Measurements from ENCODE around the gene LIN52.

LIN52 gene

GRCh38 chr14:74148705-74149104 lies 63.9 kb downstream of the LIN52 start:
- TF ChIP-seq EZH2phosphoT487 (IDR thresholded peaks at IDR 0.05; ENCODE audit: low read length) (no peak), CTCF (IDR thresholded peaks at IDR 0.05; ENCODE audit: low read length) (no peak), EZH2 (optimal IDR thresholded peaks at IDR 0.05; ENCODE audit: low read depth, low read length) (no peak)
- no peaks in the 10 kb centered on the region for H4K20me1 ChIP-seq (ENCODE audit: insufficient read depth, low read length)
- H3K79me2 ChIP-seq (ENCODE audit: low read length) = no peaks in the 10 kb centered on the region
- H3K9me3 ChIP-seq (replicated peaks; ENCODE audit: insufficient read depth, low read length) = no peaks in the 10 kb centered on the region
- H3F3A ChIP-seq (ENCODE audit: insufficient read depth, low read length) = no peaks in the 10 kb centered on the region
- H3K27me3 ChIP-seq (replicated peaks; ENCODE audit: insufficient read depth, low read length) = no peaks in the 10 kb centered on the region
- peaks cover 6% of the 10 kb centered on the region; the same call in 1 of the 2 replicates for H3K4me1 ChIP-seq (ENCODE audit: low read length)
- no peak overlapping the region for H3K9ac ChIP-seq (ENCODE audit: low read length)
- H3K9me2 ChIP-seq (replicated peaks; ENCODE audit: insufficient read depth, low read length) = no peaks in the 10 kb centered on the region
- DNase-seq = no peak
- no peak overlapping the region for H3K4me3 ChIP-seq (ENCODE audit: low read length)
- H3K4me2 ChIP-seq (ENCODE audit: low read depth, low read length) = no peak overlapping the region
- H3K36me3 ChIP-seq (replicated peaks; ENCODE audit: insufficient read depth, low read length) = no peaks in the 10 kb centered on the region
- no peak overlapping the region for H3K27ac ChIP-seq (ENCODE audit: low read length)
- H2AFZ ChIP-seq (ENCODE audit: low read length) = no peak overlapping the region

GRCh38 chr14:74155287-74155686 lies 70.5 kb downstream of the LIN52 start:
- Histone ChIP-seq H3F3A (ENCODE audit: insufficient read depth, low read length) (no peaks in the 10 kb centered on the region), H3K4me3 (ENCODE audit: low read length) (no peak overlapping the region), H3K27ac (ENCODE audit: low read length) (no peak overlapping the region), H2AFZ (ENCODE audit: low read length) (no peak overlapping the region), H4K20me1 (ENCODE audit: insufficient read depth, low read length) (no peaks in the 10 kb centered on the region), H3K36me3 (replicated peaks; ENCODE audit: insufficient read depth, low read length) (no peaks in the 10 kb centered on the region), H3K9me3 (replicated peaks; ENCODE audit: insufficient read depth, low read length) (no peaks in the 10 kb centered on the region), H3K4me1 (ENCODE audit: low read length) (no peaks in the 10 kb centered on the region), H3K79me2 (ENCODE audit: low read length) (no peaks in the 10 kb centered on the region; the same call in 1 of the 2 replicates), H3K9me2 (replicated peaks; ENCODE audit: insufficient read depth, low read length) (no peaks in the 10 kb centered on the region), H3K27me3 (replicated peaks; ENCODE audit: insufficient read depth, low read length) (no peaks in the 10 kb centered on the region), H3K9ac (ENCODE audit: low read length) (no peak overlapping the region), H3K4me2 (ENCODE audit: low read depth, low read length) (no peak overlapping the region)
- no peak for TF ChIP-seq CTCF (IDR thresholded peaks at IDR 0.05; ENCODE audit: low read length)
- no peak for TF ChIP-seq EZH2phosphoT487 (IDR thresholded peaks at IDR 0.05; ENCODE audit: low read length)
- TF ChIP-seq EZH2 (optimal IDR thresholded peaks at IDR 0.05; ENCODE audit: low read depth, low read length) = no peak
- no peak for DNase-seq

- H3K79me2 ChIP-seq (ENCODE audit: low read length) = no peaks in the 10 kb centered on the region; the same call in 1 of the 2 replicates
- no peaks in the 10 kb centered on the region for H3K36me3 ChIP-seq (replicated peaks; ENCODE audit: insufficient read depth, low read length)
- H3K9me2 ChIP-seq (replicated peaks; ENCODE audit: insufficient read depth, low read length) = no peaks in the 10 kb centered on the region
- no peaks in the 10 kb centered on the region for H3K27me3 ChIP-seq (replicated peaks; ENCODE audit: insufficient read depth, low read length)
- H3F3A ChIP-seq (ENCODE audit: insufficient read depth, low read length) = no peaks in the 10 kb centered on the region
- H3K9ac ChIP-seq (ENCODE audit: low read length) = no peak overlapping the region
- TF ChIP-seq EZH2phosphoT487 (IDR thresholded peaks at IDR 0.05; ENCODE audit: low read length) (no peak), CTCF (IDR thresholded peaks at IDR 0.05; ENCODE audit: low read length) (no peak), EZH2 (optimal IDR thresholded peaks at IDR 0.05; ENCODE audit: low read depth, low read length) (no peak)
- no peak overlapping the region for H3K4me3 ChIP-seq (ENCODE audit: low read length)
- no peak overlapping the region for H3K4me2 ChIP-seq (ENCODE audit: low read depth, low read length)
- no peak overlapping the region for H2AFZ ChIP-seq (ENCODE audit: low read length)
- DNase-seq = no peak
- no peak overlapping the region for H3K27ac ChIP-seq (ENCODE audit: low read length)
- no peaks in the 10 kb centered on the region for H3K9me3 ChIP-seq (replicated peaks; ENCODE audit: insufficient read depth, low read length)
- H4K20me1 ChIP-seq (ENCODE audit: insufficient read depth, low read length) = no peaks in the 10 kb centered on the region
- H3K4me1 ChIP-seq (ENCODE audit: low read length) = no peaks in the 10 kb centered on the region
Measured at GRCh38 chr14:74155749-74156148, 71.0 kb downstream of the LIN52 start.

Measured in MM.1S (cell line).